OCI-LY7 (cell line): ENCODE measurements around the gene CYB5R3. TPM values are rescaled to one million over a fixed set of nuclear protein-coding genes. Genes with fewer than 3 reads are reported as not detected.

Source experiments
- BruUV-seq: library from RNA; stranded (reverse); fragments of 400-500 nt; replicated peaks from 2 replicates; lab custom pipeline; 2021; lab: Mats Ljungman, UMichigan
- CTCF ChIA-PET: fragments of 300-600 bp; sonication (Branson Sonifier 250); formaldehyde crosslinking; loops from one replicate; lab custom pipeline; 2022; ENCODE audit warnings: antibody characterized with exemption; ENCODE audit not compliant: unreplicated experiment; lab: Charles Lee
- POLR2A ChIA-PET: fragments of 300-600 bp; sonication (Branson Sonifier 250); formaldehyde crosslinking; loops from one replicate; lab custom pipeline; 2022; ENCODE audit warnings: antibody characterized with exemption; lab: Charles Lee
- DNase-seq: peaks from one replicate; pipeline ENCODE4 v3.0.0-alpha.2; 2015; ENCODE audit warnings: low spot score
- H2AFZ ChIP-seq: fragments of 200-600 bp; sonication (generic), shearing (Covaris generic); 2 replicates; pipeline ENCODE4 v1.6.1; 2014; ENCODE audit warnings: mild to moderate bottlenecking, antibody characterized with exemption, low read length, moderate library complexity
- H3K27ac ChIP-seq: fragments of 200-600 bp; sonication (generic); 2 replicates; pipeline ENCODE4 v1.5.1; 2014; ENCODE audit warnings: mixed run types, low read depth, mild to moderate bottlenecking, moderate library complexity, low read length, inconsistent platforms; ENCODE audit not compliant: poor library complexity, severe bottlenecking
- H3K36me3 ChIP-seq: fragments of 200-600 bp; sonication (generic); 2 replicates; pipeline ENCODE4 v1.6.1; 2014; ENCODE audit warnings: mild to moderate bottlenecking, antibody characterized with exemption, low read length, moderate library complexity, mixed read lengths; ENCODE audit not compliant: insufficient read depth
- H3K4me1 ChIP-seq: fragments of 200-600 bp; sonication (generic); 2 replicates; pipeline ENCODE4 v1.5.1; 2014; ENCODE audit warnings: mild to moderate bottlenecking, low read length; ENCODE audit not compliant: insufficient read depth, poor library complexity, severe bottlenecking
- H3K4me2 ChIP-seq: fragments of 200-600 bp; sonication (generic); 2 replicates; pipeline ENCODE4 v1.6.1; 2014; ENCODE audit warnings: mild to moderate bottlenecking, low read length
- H3K4me3 ChIP-seq: fragments of 200-600 bp; sonication (generic); 2 replicates; pipeline ENCODE4 v1.5.1; 2014; ENCODE audit warnings: mild to moderate bottlenecking, low read depth, low read length; ENCODE audit not compliant: poor library complexity, severe bottlenecking
- H3K79me2 ChIP-seq: fragments of 200-600 bp; sonication (generic); 2 replicates; pipeline ENCODE4 v1.6.1; 2016; ENCODE audit warnings: low read depth, mild to moderate bottlenecking, low read length, moderate library complexity, mixed read lengths; ENCODE audit not compliant: insufficient read depth
- H3K9me2 ChIP-seq: fragments of 200-600 bp; sonication (generic); 2 replicates; pipeline ENCODE4 v1.6.1; 2016; ENCODE audit warnings: mild to moderate bottlenecking, low read length, mixed read lengths; ENCODE audit not compliant: insufficient read depth
- H3K9me3 ChIP-seq: fragments of 200-600 bp; sonication (generic); 2 replicates; pipeline ENCODE4 v1.6.1; 2014; ENCODE audit warnings: mild to moderate bottlenecking, mixed run types, low read length, mixed read lengths
- H4K20me1 ChIP-seq: fragments of 200-600 bp; sonication (generic); 2 replicates; pipeline ENCODE4 v1.6.1; 2014; ENCODE audit warnings: mild to moderate bottlenecking, antibody characterized with exemption, low read length, moderate library complexity, mixed read lengths; ENCODE audit not compliant: insufficient read depth
- CTCF ChIP-seq: fragments of 200-600 bp; sonication (generic); conservative IDR thresholded peaks from 2 replicates; pipeline ENCODE4 v1.5.1; 2014; ENCODE audit warnings: mild to moderate bottlenecking, antibody characterized with exemption, low read length, moderate library complexity, mixed read lengths
- EZH2phosphoT487 ChIP-seq: fragments of 200-600 bp; sonication (generic); IDR thresholded peaks from 2 replicates; pipeline ENCODE4 v1.6.1; 2018; ENCODE audit warnings: low read depth, borderline replicate concordance, mild to moderate bottlenecking, mixed run types, antibody characterized with exemption, low read length, moderate library complexity, mixed read lengths
- intact Hi-C: fragments of 100-400 bp; cut with micrococcal nuclease; formaldehyde crosslinking; loops from one replicate; pipeline ENCODE4 v1.10.0; 2022; ENCODE audit not compliant: unreplicated experiment
- total RNA-seq, 2 experiments: library from RNA; depleted of rRNA in 1 of 2; stranded (reverse); fragments of >200 nt in 1 of 2; shearing (Covaris generic) in 1 of 2; gene quantifications; 2 replicates each; pipeline ENCODE4 v1.2.3, GENCODE V29; 2014 to 2022

Gene CYB5R3
- total RNA-seq, 2 experiments from 2014 or later: 38.0 to 68.9 TPM

GRCh38 chr22:42612336-42612735 lies 36.9 kb downstream of the CYB5R3 start:
- peak overlapping the region; percentile 92 for H3K4me2 ChIP-seq
- no peaks in the 10 kb centered on the region for H3K9me3 ChIP-seq
- POLR2A ChIA-PET: no interaction called here
- peaks cover 25% of the 10 kb centered on the region for H4K20me1 ChIP-seq
- no peak overlapping the region for H2AFZ ChIP-seq
- H3K9me2 ChIP-seq: no peaks in the 10 kb centered on the region
- TF ChIP-seq CTCF: no peak
- TF ChIP-seq EZH2phosphoT487: no peak
- intact Hi-C loops: loop anchor here (2.0 to 10.0 kb wide), 4 partner anchors 60 to 1168 kb away; partner anchors contain the start of genes SERHL2 and TOB2
- peaks cover 34% of the 10 kb centered on the region for H3K4me1 ChIP-seq
- peak overlapping the region; percentile 85 for H3K4me3 ChIP-seq
- no peak overlapping the region for H3K27ac ChIP-seq
- H3K79me2 ChIP-seq: peaks cover 68% of the 10 kb centered on the region
- CTCF ChIA-PET: no interaction called here
- BruUV-seq: no TSS peak
- H3K36me3 ChIP-seq: peaks cover 58% of the 10 kb centered on the region
- no peak for DNase-seq

DNA sequence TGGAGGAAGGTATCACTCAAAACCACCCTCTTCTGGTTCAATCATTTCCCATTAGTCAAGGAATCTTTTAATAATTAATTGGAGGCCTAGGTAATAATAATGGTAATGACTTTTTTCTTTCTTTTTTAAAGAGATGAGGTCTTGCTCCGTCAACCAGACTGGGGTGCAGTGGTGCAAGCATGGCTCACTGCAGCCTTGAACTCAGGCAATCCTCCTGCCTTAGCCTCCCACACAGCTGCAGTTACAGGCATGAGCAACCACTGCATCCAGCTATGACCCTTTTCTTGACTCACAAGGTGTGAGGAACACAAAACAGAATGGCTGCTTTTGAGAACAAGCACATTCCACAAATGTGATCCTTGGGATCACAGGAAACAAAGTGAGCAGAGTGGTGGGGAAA lies 38.1 kb downstream of the CYB5R3 start:
- no peak for DNase-seq
- Histone ChIP-seq H2AFZ (no peak overlapping the region), H3K27ac (no peak overlapping the region), H3K4me1 (peaks cover 31% of the 10 kb centered on the region), H3K36me3 (peaks cover 67% of the 10 kb centered on the region), H3K9me3 (no peaks in the 10 kb centered on the region), H3K9me2 (no peaks in the 10 kb centered on the region), H3K4me3 (no peak overlapping the region), H3K4me2 (peak overlapping the region; percentile 11; the same call in 1 of the 2 replicates), H3K79me2 (peaks cover 79% of the 10 kb centered on the region), H4K20me1 (peaks cover 25% of the 10 kb centered on the region)
- CTCF ChIA-PET: interaction anchor here (0.6 kb wide), 1 partner anchor 231 kb away, joined by 3 read pairs; no protein-coding TSS in a partner anchor
- BruUV-seq: no TSS peak
- POLR2A ChIA-PET: interaction anchor here (0.5 to 0.8 kb wide), 2 partner anchors 11 to 29 kb away, joined by 3 to 4 read pairs; no protein-coding TSS in a partner anchor
- intact Hi-C loops: loop anchor here (5.0 to 10.0 kb wide), 3 partner anchors 99 to 1166 kb away; partner anchors contain the start of gene TOB2
- no peak for TF ChIP-seq CTCF
- TF ChIP-seq EZH2phosphoT487: no peak

DNA sequence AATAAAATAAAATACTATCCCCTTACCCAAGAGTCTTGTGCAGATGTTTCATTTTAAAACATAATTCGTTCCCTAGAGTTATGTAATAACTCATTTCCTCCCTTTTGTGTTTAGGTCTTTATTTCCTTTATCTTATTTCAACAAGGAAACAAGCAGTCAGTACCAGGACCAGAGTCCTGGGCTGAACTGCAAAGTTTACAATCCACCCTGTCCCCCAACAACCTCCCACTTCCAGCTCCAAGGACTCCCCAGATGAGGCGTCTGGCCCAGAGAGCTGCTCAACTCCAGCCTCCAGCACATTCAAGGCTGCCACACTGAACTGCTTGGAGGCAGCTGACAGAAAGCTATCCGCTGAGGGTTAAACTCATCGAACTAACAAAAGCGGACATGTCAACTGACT lies 39.0 kb downstream of the CYB5R3 start:
- no TSS peak for BruUV-seq
- ChIA-PET POLR2A (no interaction called here), CTCF (no interaction called here)
- Histone ChIP-seq H3K9me2 (no peaks in the 10 kb centered on the region), H3K27ac (no peak overlapping the region), H2AFZ (no peak overlapping the region), H3K9me3 (no peaks in the 10 kb centered on the region), H3K4me3 (no peak overlapping the region), H4K20me1 (peaks cover 25% of the 10 kb centered on the region), H3K4me2 (no peak overlapping the region), H3K4me1 (peaks cover 23% of the 10 kb centered on the region), H3K79me2 (peaks cover 88% of the 10 kb centered on the region), H3K36me3 (peaks cover 75% of the 10 kb centered on the region)
- intact Hi-C loops: loop anchor here (5.0 to 10.0 kb wide), 3 partner anchors 98 to 1165 kb away; partner anchors contain the start of gene TOB2
- TF ChIP-seq EZH2phosphoT487: no peak
- TF ChIP-seq CTCF: no peak
- no peak for DNase-seq
